Fibroblast of lung (primary cell): ENCODE results near the gene CCM2. TPM values are rescaled to one million over a fixed set of nuclear protein-coding genes. Genes with fewer than 3 reads are reported as not detected.

Experiments used
- DNase-seq, 2 donors: peaks; one replicate each; pipeline versions ENCODE4 v3.0.0 to v3.0.0-alpha.2; 2010; ENCODE audit warnings: low read depth in 2 of 2
- H2AFZ ChIP-seq: 2 replicates; pipeline ENCODE4 v1.5.1; 2012; ENCODE audit warnings: low read length, control low read depth, inconsistent platforms
- H3K27ac ChIP-seq: 2 replicates; pipeline ENCODE4 v1.5.1; 2011; ENCODE audit warnings: low read length, control low read depth; ENCODE audit not compliant: insufficient read depth
- H3K27me3 ChIP-seq: 2 replicates; pipeline ENCODE4 v1.5.1; 2011; ENCODE audit warnings: mild to moderate bottlenecking, low read length; ENCODE audit not compliant: control insufficient read depth, insufficient read depth
- H3K36me3 ChIP-seq: 2 replicates; pipeline ENCODE4 v1.5.1; 2011; ENCODE audit warnings: low read length; ENCODE audit not compliant: control insufficient read depth, insufficient read depth
- H3K4me1 ChIP-seq: 2 replicates; pipeline ENCODE4 v1.5.1; 2011; ENCODE audit warnings: low read length; ENCODE audit not compliant: control insufficient read depth, insufficient read depth; ENCODE audit errors: extremely low read depth
- H3K4me2 ChIP-seq: 2 replicates; pipeline ENCODE4 v1.5.1; 2011; ENCODE audit warnings: low read length, control low read depth; ENCODE audit not compliant: insufficient read depth; ENCODE audit errors: extremely low read depth
- H3K4me3 ChIP-seq, 4 experiments: fragments of 200-600 bp in 1 of 4; sonication (generic) in 1 of 4; replicated peaks in 1 of 4; 2 replicates each; pipeline ENCODE4 v1.5.1; 2011 to 2016; ENCODE audit warnings: low read length in 4 of 4, low read depth in 3 of 4, mild to moderate bottlenecking in 3 of 4, control low read depth in 2 of 4, inconsistent platforms in 1 of 4, mixed read lengths in 1 of 4; ENCODE audit not compliant: insufficient read depth in 1 of 4; ENCODE audit errors: control extremely low read depth in 1 of 4
- H3K79me2 ChIP-seq: 2 replicates; pipeline ENCODE4 v1.5.1; 2012; ENCODE audit warnings: mild to moderate bottlenecking, low read length, inconsistent platforms; ENCODE audit not compliant: control insufficient read depth, insufficient read depth
- H3K9ac ChIP-seq: 2 replicates; pipeline ENCODE4 v1.5.1; 2011; ENCODE audit warnings: mild to moderate bottlenecking, low read length, control low read depth; ENCODE audit not compliant: insufficient read depth
- H3K9me3 ChIP-seq: 2 replicates; pipeline ENCODE4 v1.5.1; 2012; ENCODE audit warnings: low read depth, low read length; ENCODE audit not compliant: control insufficient read depth, insufficient read depth
- H4K20me1 ChIP-seq: 2 replicates; pipeline ENCODE4 v1.5.1; 2011; ENCODE audit warnings: low read length; ENCODE audit not compliant: control insufficient read depth, insufficient read depth; ENCODE audit errors: extremely low read depth
- EZH2 ChIP-seq: IDR thresholded peaks from 2 replicates; pipeline ENCODE4 v1.5.1; 2012; ENCODE audit warnings: low read length, control low read depth, mild to moderate bottlenecking; ENCODE audit errors: missing control alignments
- polyA plus RNA-seq, 2 donors: library from polyadenylated mRNA; depleted of rRNA in 1 of 2; stranded (reverse) in 1 of 2; unstranded in 1 of 2; fragments of >200 nt; gene quantifications; 2 replicates each; pipeline ENCODE4 v1.2.1, GENCODE V29; 2011 to 2012; ENCODE audit warnings: missing spikeins in 1 of 2
- total RNA-seq: library from RNA; depleted of rRNA; stranded (reverse); fragments of >200 nt; gene quantifications from 2 replicates; pipeline ENCODE4 v1.2.1, GENCODE V29; 2014
- TF ChIP-seq, protein P1 (sequence below), 2 donors: IDR thresholded peaks in 1 of 2; conservative IDR thresholded peaks in 1 of 2; 1 replicate in 1 of 2; 2 replicates in 1 of 2; pipeline ENCODE4 v1.5.1; 2011 to 2012; ENCODE audit warnings: low read length in 2 of 2, control low read depth in 1 of 2, inconsistent platforms in 1 of 2, low read depth in 1 of 2, mild to moderate bottlenecking in 1 of 2

Gene CCM2
- total and polyA plus RNA-seq, 2 donors (not counting 1 experiment from before 2014, with no cell fraction given) = 27.8 to 52.4 TPM

DNA sequence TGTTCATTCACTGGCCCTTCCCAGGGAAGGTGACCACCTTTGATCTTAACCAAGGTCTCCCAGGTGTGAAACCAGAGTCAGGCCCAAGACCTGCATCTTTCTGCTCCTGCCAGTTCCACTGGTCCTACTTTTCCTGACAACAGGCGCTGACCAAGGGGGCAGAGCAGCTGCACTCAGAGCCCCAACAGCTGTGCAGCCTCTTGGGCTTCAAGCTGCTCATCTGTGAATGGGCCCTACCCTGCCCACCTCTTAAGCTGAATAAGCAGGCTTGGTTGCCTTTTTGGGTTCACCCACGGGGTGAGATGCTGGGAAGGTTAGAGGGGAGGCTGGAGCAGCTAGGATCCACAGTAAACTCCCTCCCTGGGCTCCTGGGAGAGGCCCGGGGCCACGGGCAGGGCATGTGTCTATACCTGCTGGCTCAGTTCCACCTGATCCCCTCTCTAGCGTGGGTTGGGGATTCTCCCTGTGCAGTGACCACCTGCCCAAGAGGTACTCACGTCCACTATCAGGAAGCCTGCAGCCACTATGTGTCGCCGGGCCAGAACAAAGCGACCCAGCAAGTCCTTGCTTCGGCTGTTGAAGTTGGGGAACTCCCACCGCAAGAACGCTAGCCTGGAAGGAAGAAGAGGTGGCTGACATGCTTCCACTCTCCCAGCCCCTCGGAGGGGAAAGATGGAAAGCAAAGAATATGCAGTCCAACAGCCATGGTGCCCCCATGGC, 100.9 kb downstream of the CCM2 start:
- H3K4me1 ChIP-seq = no peaks in the 10 kb centered on the region
- H3K4me3 ChIP-seq = no peak overlapping the region
- no peak overlapping the region for H3K27ac ChIP-seq
- peaks cover 38% of the 10 kb centered on the region for H3K36me3 ChIP-seq
- TF ChIP-seq, protein P1, sequence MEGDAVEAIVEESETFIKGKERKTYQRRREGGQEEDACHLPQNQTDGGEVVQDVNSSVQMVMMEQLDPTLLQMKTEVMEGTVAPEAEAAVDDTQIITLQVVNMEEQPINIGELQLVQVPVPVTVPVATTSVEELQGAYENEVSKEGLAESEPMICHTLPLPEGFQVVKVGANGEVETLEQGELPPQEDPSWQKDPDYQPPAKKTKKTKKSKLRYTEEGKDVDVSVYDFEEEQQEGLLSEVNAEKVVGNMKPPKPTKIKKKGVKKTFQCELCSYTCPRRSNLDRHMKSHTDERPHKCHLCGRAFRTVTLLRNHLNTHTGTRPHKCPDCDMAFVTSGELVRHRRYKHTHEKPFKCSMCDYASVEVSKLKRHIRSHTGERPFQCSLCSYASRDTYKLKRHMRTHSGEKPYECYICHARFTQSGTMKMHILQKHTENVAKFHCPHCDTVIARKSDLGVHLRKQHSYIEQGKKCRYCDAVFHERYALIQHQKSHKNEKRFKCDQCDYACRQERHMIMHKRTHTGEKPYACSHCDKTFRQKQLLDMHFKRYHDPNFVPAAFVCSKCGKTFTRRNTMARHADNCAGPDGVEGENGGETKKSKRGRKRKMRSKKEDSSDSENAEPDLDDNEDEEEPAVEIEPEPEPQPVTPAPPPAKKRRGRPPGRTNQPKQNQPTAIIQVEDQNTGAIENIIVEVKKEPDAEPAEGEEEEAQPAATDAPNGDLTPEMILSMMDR (conservative IDR thresholded peaks at IDR 0.05 in 1 of 2, IDR thresholded peaks at IDR 0.05 in 1 of 2; ENCODE audit: low read depth in 1 of 2, low read length in 2 of 2) = no peak
- no peak overlapping the region for H2AFZ ChIP-seq
- no peak overlapping the region for H3K4me2 ChIP-seq
- H4K20me1 ChIP-seq = no peaks in the 10 kb centered on the region
- H3K9me3 ChIP-seq = no peaks in the 10 kb centered on the region
- H3K27me3 ChIP-seq = no peaks in the 10 kb centered on the region
- no peak for DNase-seq
- H3K79me2 ChIP-seq = peaks cover 4% of the 10 kb centered on the region
- no peak overlapping the region for H3K9ac ChIP-seq

DNA sequence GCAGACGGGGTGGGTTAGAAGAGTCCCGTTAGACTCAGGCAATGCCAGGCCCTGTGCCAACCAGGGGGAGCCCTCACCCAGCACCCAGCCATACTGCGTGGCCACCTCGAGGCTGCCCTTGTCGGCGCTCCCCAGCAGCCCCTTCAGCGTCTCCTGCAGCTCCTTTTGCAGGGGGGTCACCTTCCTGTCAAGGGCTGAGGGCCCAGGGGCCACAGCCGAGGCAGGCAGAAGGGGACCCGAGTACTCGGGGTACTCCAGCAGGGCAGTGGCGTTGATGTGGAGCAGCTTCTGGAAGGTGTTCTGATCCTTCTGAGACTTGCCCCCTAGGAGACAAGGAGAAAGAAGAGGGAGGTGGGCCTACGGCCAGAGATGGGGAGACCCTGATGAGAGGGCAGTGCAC, 101.7 kb downstream of the CCM2 start:
- no peaks in the 10 kb centered on the region for H3K9me3 ChIP-seq
- H3K79me2 ChIP-seq = peaks cover 4% of the 10 kb centered on the region
- peaks cover 38% of the 10 kb centered on the region for H3K36me3 ChIP-seq
- no peak overlapping the region for H3K9ac ChIP-seq
- no peaks in the 10 kb centered on the region for H3K4me1 ChIP-seq
- TF ChIP-seq, protein P1 (conservative IDR thresholded peaks at IDR 0.05 in 1 of 2, IDR thresholded peaks at IDR 0.05 in 1 of 2; ENCODE audit: low read depth in 1 of 2, low read length in 2 of 2) = no peak
- TF ChIP-seq EZH2 = no peak
- DNase-seq = no peak
- no peak overlapping the region for H2AFZ ChIP-seq
- no peak overlapping the region for H3K27ac ChIP-seq
- no peaks in the 10 kb centered on the region for H4K20me1 ChIP-seq
- no peak overlapping the region for H3K4me2 ChIP-seq
- no peaks in the 10 kb centered on the region for H3K27me3 ChIP-seq
- H3K4me3 ChIP-seq = no peak overlapping the region

DNA sequence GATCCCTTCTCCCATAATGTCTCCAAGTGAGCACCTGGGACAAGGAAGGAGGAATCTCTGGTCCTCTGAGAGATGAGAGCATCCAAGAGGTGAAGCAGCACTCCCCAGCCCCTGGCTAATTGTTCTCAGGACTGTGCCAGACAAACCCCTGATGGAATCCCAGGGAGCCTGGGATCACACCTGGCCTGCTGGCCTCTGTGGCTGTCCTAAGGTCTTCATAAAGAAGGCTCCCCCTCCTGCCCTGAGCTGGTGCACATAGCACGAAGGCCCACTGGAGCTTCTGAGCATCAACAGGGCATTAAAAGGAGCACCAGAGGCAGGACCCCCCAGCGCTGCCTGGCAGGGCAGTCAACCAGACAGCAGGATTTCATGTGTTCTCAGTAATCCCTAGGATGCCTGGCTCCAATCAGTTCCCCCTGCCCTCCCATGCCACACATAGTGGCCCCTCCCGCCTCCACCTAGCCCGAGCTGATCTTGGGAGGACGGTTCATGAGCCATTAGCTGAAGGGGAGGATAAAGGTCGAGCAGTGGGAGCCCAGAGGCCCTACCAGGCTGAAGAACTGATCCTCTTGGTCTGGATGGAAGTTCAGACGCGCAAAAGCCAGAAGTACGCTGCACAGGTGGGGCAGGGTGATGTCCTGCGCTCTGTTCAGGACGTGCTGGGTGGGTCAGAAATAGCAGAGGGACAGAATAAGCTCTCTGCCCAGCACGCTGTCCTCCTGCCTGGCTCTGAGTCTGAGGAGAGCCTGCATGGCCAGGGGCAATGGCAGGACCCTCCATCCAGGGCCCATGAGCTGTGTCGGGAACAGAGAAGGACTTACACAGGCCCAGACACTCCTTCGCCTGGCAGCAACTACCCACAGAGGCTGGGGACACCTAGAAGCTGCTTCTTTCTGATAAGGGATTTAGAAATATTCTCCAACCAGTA, 103.0 kb downstream of the CCM2 start:
- no peak overlapping the region for H3K9ac ChIP-seq
- TF ChIP-seq, protein P1 (conservative IDR thresholded peaks at IDR 0.05 in 1 of 2, IDR thresholded peaks at IDR 0.05 in 1 of 2; ENCODE audit: low read depth in 1 of 2, low read length in 2 of 2) = no peak
- TF ChIP-seq EZH2 = no peak
- no peak overlapping the region for H3K4me3 ChIP-seq
- H3K27me3 ChIP-seq = no peaks in the 10 kb centered on the region
- DNase-seq = no peak
- H3K4me2 ChIP-seq = no peak overlapping the region
- H2AFZ ChIP-seq = no peak overlapping the region
- peaks cover 39% of the 10 kb centered on the region for H3K36me3 ChIP-seq
- H3K4me1 ChIP-seq = no peaks in the 10 kb centered on the region
- H3K9me3 ChIP-seq = no peaks in the 10 kb centered on the region
- H4K20me1 ChIP-seq = no peaks in the 10 kb centered on the region
- H3K79me2 ChIP-seq = peaks cover 16% of the 10 kb centered on the region
- no peak overlapping the region for H3K27ac ChIP-seq
